ENCODE measurements around the gene KLK4.

Gene KLK4

GRCh38 chr19:50931023-50931422 lies 19.8 kb upstream of the KLK4 start:
- no peak overlapping the region for H3K4me3 ChIP-seq (ENCODE audit: low read length)
- DNase-seq (ENCODE audit: low read depth) = no peak
- TF ChIP-seq CTCF (IDR thresholded peaks at IDR 0.05; ENCODE audit: insufficient read depth, low read depth, low read length, missing control alignments) = no peak

GRCh38 chr19:50928831-50929230 lies 17.6 kb upstream of the KLK4 start:
- no peak overlapping the region for H3K4me3 ChIP-seq (ENCODE audit: low read length)
- DNase-seq (ENCODE audit: low read depth) = no peak
- no peak for TF ChIP-seq CTCF (IDR thresholded peaks at IDR 0.05; ENCODE audit: insufficient read depth, low read depth, low read length, missing control alignments)

GRCh38 chr19:50926144-50926543 lies 14.9 kb upstream of the KLK4 start:
- no peak for DNase-seq (ENCODE audit: low read depth)
- no peak overlapping the region for H3K4me3 ChIP-seq (ENCODE audit: low read length)
- no peak for TF ChIP-seq CTCF (IDR thresholded peaks at IDR 0.05; ENCODE audit: insufficient read depth, low read depth, low read length, missing control alignments)

- DNase-seq (ENCODE audit: low read depth) = peak; percentile 56
- no peak for TF ChIP-seq CTCF (IDR thresholded peaks at IDR 0.05; ENCODE audit: insufficient read depth, low read depth, low read length, missing control alignments)
- H3K4me3 ChIP-seq (ENCODE audit: low read length) = no peak overlapping the region
Measured at GRCh38 chr19:50925734-50926133, 14.5 kb upstream of the KLK4 start.

GRCh38 chr19:50924586-50924985 lies 13.4 kb upstream of the KLK4 start:
- peak; percentile 50 for DNase-seq (ENCODE audit: low read depth)
- no peak overlapping the region for H3K4me3 ChIP-seq (ENCODE audit: low read length)
- TF ChIP-seq CTCF (IDR thresholded peaks at IDR 0.05; ENCODE audit: insufficient read depth, low read depth, low read length, missing control alignments) = no peak

- TF ChIP-seq CTCF (IDR thresholded peaks at IDR 0.05; ENCODE audit: insufficient read depth, low read depth, low read length, missing control alignments) = peak; percentile 86
Measured at GRCh38 chr19:50922317-50922853, 11.2 kb upstream of the KLK4 start.

More at GRCh38 chr19:50922317-50922853, 11.2 kb upstream of the KLK4 start:
- no peak overlapping the region for H3K4me3 ChIP-seq (ENCODE audit: low read length)
- peak; percentile 83 for DNase-seq (ENCODE audit: low read depth)

Measured in epithelial cell of esophagus (primary cell).